ENCODE results near the gene SHISA6. TPM values are rescaled to one million over a fixed set of nuclear protein-coding genes. Genes with fewer than 3 reads are reported as not detected.

The SHISA6 gene
- total and polyA plus RNA-seq, 2 donors (not counting 1 experiment from before 2014, with no cell fraction given), result not detected

DNA sequence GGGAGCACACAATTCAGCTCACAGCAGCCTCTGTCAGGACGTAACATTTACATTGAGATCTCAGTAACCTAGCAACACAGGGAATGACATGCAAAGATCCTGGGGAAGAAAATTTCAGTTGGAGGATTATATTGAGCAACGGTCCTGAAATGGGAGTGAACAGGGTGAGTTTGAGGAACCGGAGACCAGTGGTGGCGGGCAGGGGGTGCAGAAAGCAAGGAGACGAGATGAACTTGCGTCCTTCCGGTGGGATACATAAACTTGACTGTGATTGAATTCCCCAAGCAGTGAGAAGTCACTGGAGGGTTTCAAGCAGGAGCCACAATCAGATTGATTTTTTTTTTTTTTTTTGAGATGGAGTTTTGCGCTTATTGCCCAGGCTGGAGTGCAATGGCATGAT lies 51.5 kb downstream of the SHISA6 start:
- Histone ChIP-seq H3K36me3 (ENCODE audit: control insufficient read depth, insufficient read depth, low read length) (no peaks in the 10 kb centered on the region), H3K4me1 (ENCODE audit: control insufficient read depth, extremely low read depth, insufficient read depth, low read length) (no peaks in the 10 kb centered on the region), H3K27me3 (ENCODE audit: control insufficient read depth, insufficient read depth, low read length) (no peaks in the 10 kb centered on the region), H3K27ac (ENCODE audit: insufficient read depth, low read length) (no peak overlapping the region), H3K9ac (ENCODE audit: insufficient read depth, low read length) (no peak overlapping the region), H2AFZ (ENCODE audit: low read length) (no peak overlapping the region), H3K4me3 (replicated peaks in 1 of 4; ENCODE audit: control extremely low read depth in 1 of 4, insufficient read depth in 1 of 4, low read depth in 3 of 4, low read length in 4 of 4) (no peak overlapping the region), H3K4me2 (ENCODE audit: extremely low read depth, insufficient read depth, low read length) (no peak overlapping the region), H3K79me2 (ENCODE audit: control insufficient read depth, insufficient read depth, low read length) (no peaks in the 10 kb centered on the region), H3K9me3 (ENCODE audit: control insufficient read depth, insufficient read depth, low read depth, low read length) (no peaks in the 10 kb centered on the region), H4K20me1 (ENCODE audit: control insufficient read depth, extremely low read depth, insufficient read depth, low read length) (no peaks in the 10 kb centered on the region)
- no peak for TF ChIP-seq EZH2 (IDR thresholded peaks at IDR 0.05; ENCODE audit: low read length, missing control alignments)
- no peak for TF ChIP-seq CTCF (conservative IDR thresholded peaks at IDR 0.05 in 1 of 2, IDR thresholded peaks at IDR 0.05 in 1 of 2; ENCODE audit: low read depth in 1 of 2, low read length in 2 of 2)
- DNase-seq (ENCODE audit: low read depth in 2 of 2), result no peak

DNA sequence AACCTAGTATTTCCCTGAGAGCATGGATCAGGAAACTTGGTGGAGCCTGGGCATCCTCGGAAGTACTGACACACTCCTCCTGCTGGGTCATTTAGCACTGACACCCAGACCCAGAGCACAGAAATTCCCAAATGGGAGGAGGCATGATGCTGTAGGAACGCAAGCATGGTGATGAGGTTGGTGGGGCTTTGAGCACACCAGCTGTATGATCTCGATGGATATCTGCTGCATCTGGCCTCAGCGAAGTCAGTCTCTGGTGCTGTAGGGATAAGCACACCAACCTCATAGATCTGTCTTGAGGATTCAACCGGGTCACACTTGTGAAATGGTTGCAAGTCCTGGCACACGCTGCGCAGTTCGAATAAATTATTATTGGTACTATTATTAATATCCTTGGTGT lies 52.5 kb downstream of the SHISA6 start:
- Histone ChIP-seq H3K27ac (ENCODE audit: insufficient read depth, low read length) (no peak overlapping the region), H3K79me2 (ENCODE audit: control insufficient read depth, insufficient read depth, low read length) (no peaks in the 10 kb centered on the region), H3K4me3 (replicated peaks in 1 of 4; ENCODE audit: control extremely low read depth in 1 of 4, insufficient read depth in 1 of 4, low read depth in 3 of 4, low read length in 4 of 4) (no peak overlapping the region), H3K9me3 (ENCODE audit: control insufficient read depth, insufficient read depth, low read depth, low read length) (no peaks in the 10 kb centered on the region), H3K4me2 (ENCODE audit: extremely low read depth, insufficient read depth, low read length) (no peak overlapping the region), H3K36me3 (ENCODE audit: control insufficient read depth, insufficient read depth, low read length) (no peaks in the 10 kb centered on the region), H4K20me1 (ENCODE audit: control insufficient read depth, extremely low read depth, insufficient read depth, low read length) (no peaks in the 10 kb centered on the region), H2AFZ (ENCODE audit: low read length) (no peak overlapping the region), H3K27me3 (ENCODE audit: control insufficient read depth, insufficient read depth, low read length) (no peaks in the 10 kb centered on the region), H3K9ac (ENCODE audit: insufficient read depth, low read length) (no peak overlapping the region), H3K4me1 (ENCODE audit: control insufficient read depth, extremely low read depth, insufficient read depth, low read length) (no peaks in the 10 kb centered on the region)
- TF ChIP-seq EZH2 (IDR thresholded peaks at IDR 0.05; ENCODE audit: low read length, missing control alignments) (no peak), CTCF (conservative IDR thresholded peaks at IDR 0.05 in 1 of 2, IDR thresholded peaks at IDR 0.05 in 1 of 2; ENCODE audit: low read depth in 1 of 2, low read length in 2 of 2) (no peak)
- no peak for DNase-seq (ENCODE audit: low read depth in 2 of 2)

GRCh38 chr17:11294826-11295225 lies 53.8 kb downstream of the SHISA6 start:
- Histone ChIP-seq H3K27ac (ENCODE audit: insufficient read depth, low read length) (no peak overlapping the region), H3K4me3 (replicated peaks in 1 of 4; ENCODE audit: control extremely low read depth in 1 of 4, insufficient read depth in 1 of 4, low read depth in 3 of 4, low read length in 4 of 4) (no peak overlapping the region), H3K36me3 (ENCODE audit: control insufficient read depth, insufficient read depth, low read length) (no peaks in the 10 kb centered on the region), H3K4me2 (ENCODE audit: extremely low read depth, insufficient read depth, low read length) (no peak overlapping the region), H3K9ac (ENCODE audit: insufficient read depth, low read length) (no peak overlapping the region), H3K9me3 (ENCODE audit: control insufficient read depth, insufficient read depth, low read depth, low read length) (no peaks in the 10 kb centered on the region), H3K79me2 (ENCODE audit: control insufficient read depth, insufficient read depth, low read length) (no peaks in the 10 kb centered on the region), H3K4me1 (ENCODE audit: control insufficient read depth, extremely low read depth, insufficient read depth, low read length) (no peaks in the 10 kb centered on the region), H2AFZ (ENCODE audit: low read length) (no peak overlapping the region), H3K27me3 (ENCODE audit: control insufficient read depth, insufficient read depth, low read length) (no peaks in the 10 kb centered on the region), H4K20me1 (ENCODE audit: control insufficient read depth, extremely low read depth, insufficient read depth, low read length) (no peaks in the 10 kb centered on the region)
- no peak for DNase-seq (ENCODE audit: low read depth in 2 of 2)
- TF ChIP-seq CTCF (conservative IDR thresholded peaks at IDR 0.05 in 1 of 2, IDR thresholded peaks at IDR 0.05 in 1 of 2; ENCODE audit: low read depth in 1 of 2, low read length in 2 of 2) (no peak), EZH2 (IDR thresholded peaks at IDR 0.05; ENCODE audit: low read length, missing control alignments) (no peak)

Data from fibroblast of lung (primary cell).